Endodermal cell (in vitro differentiated cells): Measurements from ENCODE around the gene FZD2. TPM values are rescaled to one million over a fixed set of nuclear protein-coding genes. Genes with fewer than 3 reads are reported as not detected.

Source experiments
- DNase-seq: peaks from one replicate; pipeline ENCODE4 v3.0.0-alpha.2; 2017
- H3K27ac ChIP-seq: 2 replicates; pipeline ENCODE4 v1.5.1; 2013; ENCODE audit warnings: mild to moderate bottlenecking, low read depth, low read length, moderate library complexity
- H3K27me3 ChIP-seq: 2 replicates; pipeline ENCODE4 v1.6.1; 2013; ENCODE audit warnings: mild to moderate bottlenecking, low read length, moderate library complexity; ENCODE audit not compliant: insufficient read depth, control insufficient read depth, poor library complexity, severe bottlenecking
- H3K36me3 ChIP-seq: 2 replicates; pipeline ENCODE4 v1.7.0; 2013; ENCODE audit warnings: mild to moderate bottlenecking, low read length, moderate library complexity; ENCODE audit not compliant: control insufficient read depth, insufficient read depth
- H3K4me1 ChIP-seq: one replicate; pipeline ENCODE4 v1.7.0; 2013; ENCODE audit warnings: low read length; ENCODE audit not compliant: control insufficient read depth, insufficient read depth
- H3K4me3 ChIP-seq: 2 replicates; pipeline ENCODE4 v1.5.1; 2013; ENCODE audit warnings: mild to moderate bottlenecking, low read length, moderate library complexity
- H3K9ac ChIP-seq: 2 replicates; pipeline ENCODE4 v1.6.1; 2013; ENCODE audit warnings: mild to moderate bottlenecking, low read length, moderate library complexity; ENCODE audit not compliant: poor library complexity, severe bottlenecking; ENCODE audit errors: extremely low read depth
- H3K9me3 ChIP-seq: 2 replicates; pipeline ENCODE4 v1.6.1; 2013; ENCODE audit warnings: mild to moderate bottlenecking, low read length, moderate library complexity; ENCODE audit not compliant: control insufficient read depth
- H3K27ac Mint-ChIP-seq: 2 replicates; pipeline ENCODE4 v1.8.0; 2020; ENCODE audit warnings: mixed read lengths
- H3K27me3 Mint-ChIP-seq: 2 replicates; pipeline ENCODE4 v1.8.0; 2021; ENCODE audit warnings: mild to moderate bottlenecking, mixed read lengths; ENCODE audit not compliant: insufficient read depth
- H3K36me3 Mint-ChIP-seq: 2 replicates; pipeline ENCODE4 v1.8.0; 2020; ENCODE audit warnings: low read depth, mixed read lengths
- H3K4me1 Mint-ChIP-seq: 2 replicates; pipeline ENCODE4 v1.8.0; 2020; ENCODE audit warnings: mixed read lengths
- H3K4me3 Mint-ChIP-seq: 2 replicates; pipeline ENCODE4 v1.8.0; 2020; ENCODE audit warnings: mild to moderate bottlenecking, moderate library complexity, mixed read lengths
- H3K9me3 Mint-ChIP-seq: 2 replicates; pipeline ENCODE4 v1.8.0; 2020; ENCODE audit warnings: mild to moderate bottlenecking, mixed read lengths
- CTCF ChIP-seq: fragments of 200-600 bp; sonication (generic); conservative IDR thresholded peaks from 2 replicates; pipeline ENCODE4 v1.5.0; 2021; ENCODE audit warnings: antibody characterized with exemption, mild to moderate bottlenecking
- WGBS, 2 experiments: methylation state at CpG; one replicate each; pipeline versions ENCODE4 v1.1.5 to v1.1.7; 2013; ENCODE audit warnings: missing lambda C conversion rate in 2 of 2, mixed read lengths in 1 of 2; ENCODE audit not compliant: insufficient coverage in 1 of 2, insufficient read length in 1 of 2; 5-methylcytosine and 5-hydroxymethylcytosine counted together
- total RNA-seq, 2 donors: library from RNA; stranded (reverse); fragmentation: NEBNext Ultra II Directional in 1 of 2; extraction: Animal tissue kit (Norgen Biotek cat#: 25700) in 1 of 2; gene quantifications; 2 replicates in 1 of 2; 3 replicates in 1 of 2; pipeline ENCODE4 v1.2.1, GENCODE V29; 2021

FZD2 gene
- total RNA-seq, 2 donors from 2014 or later = 20.6 to 21.9 TPM

- no peak for TF ChIP-seq CTCF
- H3K27me3 ChIP-seq = peaks cover 14% of the 10 kb centered on the region
- H3K4me3 ChIP-seq = peak overlapping the region; percentile 93
- H3K27me3 Mint-ChIP-seq = peaks cover 47% of the 10 kb centered on the region
- WGBS, 2 experiments = 1 to 2% methylated on average over 38 to 69 of the region's 69 CpGs
- peaks cover 3% of the 10 kb centered on the region for H3K4me1 ChIP-seq
- H3K27ac ChIP-seq = peak overlapping the region; percentile 98
- no peaks in the 10 kb centered on the region for H3K36me3 ChIP-seq
- peaks cover 10% of the 10 kb centered on the region for H3K9me3 Mint-ChIP-seq
- peaks cover 10% of the 10 kb centered on the region for H3K36me3 Mint-ChIP-seq
- H3K4me3 Mint-ChIP-seq = peak overlapping the region; percentile 83
- H3K4me1 Mint-ChIP-seq = peaks cover 45% of the 10 kb centered on the region
- peak; percentile 89 for DNase-seq
- H3K9me3 ChIP-seq = no peaks in the 10 kb centered on the region
- H3K9ac ChIP-seq = peak overlapping the region; percentile 39
- H3K27ac Mint-ChIP-seq = peak overlapping the region; percentile 90
These were observed 484 bp downstream of the FZD2 start for GRCh38 chr17:44557651-44558285.

- Mint-ChIP-seq H3K9me3 (peaks cover 10% of the 10 kb centered on the region), H3K27me3 (peaks cover 48% of the 10 kb centered on the region), H3K4me3 (peak overlapping the region; percentile 83), H3K27ac (peak overlapping the region; percentile 82), H3K4me1 (peaks cover 45% of the 10 kb centered on the region), H3K36me3 (peaks cover 10% of the 10 kb centered on the region)
- WGBS, 2 experiments = 16 to 22% methylated on average over 31 of the region's 31 CpGs
- no peak for DNase-seq
- peak overlapping the region; percentile 39 for H3K9ac ChIP-seq
- peaks cover 3% of the 10 kb centered on the region for H3K4me1 ChIP-seq
- H3K4me3 ChIP-seq = peak overlapping the region; percentile 93
- H3K27ac ChIP-seq = peak overlapping the region; percentile 98
- H3K27me3 ChIP-seq = peaks cover 14% of the 10 kb centered on the region
- no peaks in the 10 kb centered on the region for H3K36me3 ChIP-seq
- H3K9me3 ChIP-seq = no peaks in the 10 kb centered on the region
- no peak for TF ChIP-seq CTCF
These were observed 1.0 kb downstream of the FZD2 start for GRCh38 chr17:44558334-44558709.

GRCh38 chr17:44558710-44559633 lies 1.7 kb downstream of the FZD2 start:
- peaks cover 45% of the 10 kb centered on the region for H3K4me1 Mint-ChIP-seq
- 24 to 35% methylated on average over 53 to 74 of the region's 74 CpGs for WGBS, 2 experiments
- no peak overlapping the region for H3K27ac Mint-ChIP-seq
- Histone ChIP-seq H3K4me3 (peak overlapping the region; percentile 93), H3K36me3 (no peaks in the 10 kb centered on the region), H3K27me3 (peaks cover 14% of the 10 kb centered on the region), H3K9ac (peak overlapping the region; percentile 49), H3K9me3 (no peaks in the 10 kb centered on the region), H3K27ac (no peak overlapping the region), H3K4me1 (peaks cover 3% of the 10 kb centered on the region)
- DNase-seq = peak; percentile 82
- peaks cover 50% of the 10 kb centered on the region for H3K27me3 Mint-ChIP-seq
- peaks cover 10% of the 10 kb centered on the region for H3K36me3 Mint-ChIP-seq
- peak overlapping the region; percentile 83 for H3K4me3 Mint-ChIP-seq
- H3K9me3 Mint-ChIP-seq = peaks cover 10% of the 10 kb centered on the region
- TF ChIP-seq CTCF = no peak
